CD4-positive, alpha-beta memory T cell (primary cell): ENCODE measurements around the gene MRPL14. TPM values are rescaled to one million over a fixed set of nuclear protein-coding genes. Genes with fewer than 3 reads are reported as not detected.

Experiments
- CTCF ChIA-PET: fragments of 350-600 bp; sonication (Branson Sonifier 250); formaldehyde crosslinking; loops from one replicate; lab custom pipeline; 2021; ENCODE audit warnings: inconsistent platforms; ENCODE audit not compliant: partially characterized antibody; lab: Charles Lee
- POLR2A ChIA-PET: fragments of 350-600 bp; sonication (Branson Sonifier 250); formaldehyde crosslinking; loops from one replicate; lab custom pipeline; 2021; ENCODE audit not compliant: partially characterized antibody; lab: Charles Lee
- DNase-seq, 5 donors: peaks; one replicate each; pipeline versions ENCODE4 v3.0.0 to v3.0.0-alpha.2; 2020 to 2022; ENCODE audit warnings: mixed read lengths in 1 of 5
- H3K27ac ChIP-seq: one replicate; pipeline ENCODE4 v1.7.0; 2013; ENCODE audit warnings: low read depth, low read length
- H3K27me3 ChIP-seq: 2 replicates; pipeline ENCODE4 v1.7.0; 2013; ENCODE audit warnings: mild to moderate bottlenecking, low read length, moderate library complexity; ENCODE audit not compliant: insufficient read depth
- H3K36me3 ChIP-seq: 2 replicates; pipeline ENCODE4 v1.7.0; 2013; ENCODE audit warnings: mild to moderate bottlenecking, low read length, moderate library complexity; ENCODE audit not compliant: insufficient read depth
- H3K4me1 ChIP-seq: 2 replicates; pipeline ENCODE4 v1.7.0; 2013; ENCODE audit warnings: mild to moderate bottlenecking, low read length, moderate library complexity; ENCODE audit not compliant: insufficient read depth
- H3K4me3 ChIP-seq, 2 donors: one replicate each; pipeline ENCODE4 v1.7.0; 2013; ENCODE audit warnings: low read length in 2 of 2, mild to moderate bottlenecking in 1 of 2
- H3K9me3 ChIP-seq, 2 donors: one replicate each; pipeline ENCODE4 v1.7.0; 2013; ENCODE audit warnings: low read length in 2 of 2, control low read depth in 1 of 2; ENCODE audit not compliant: control insufficient read depth in 1 of 2
- H3K27ac Mint-ChIP-seq, 7 donors: one replicate each; pipeline ENCODE4 v1.8.0; 2020 to 2021; ENCODE audit warnings: mixed read lengths in 7 of 7, mild to moderate bottlenecking in 6 of 7, inconsistent platforms in 3 of 7, moderate library complexity in 3 of 7
- H3K27me3 Mint-ChIP-seq, 2 donors: one replicate each; pipeline ENCODE4 v1.8.0; 2020 to 2021; ENCODE audit warnings: mixed read lengths in 2 of 2
- H3K36me3 Mint-ChIP-seq, 2 donors: one replicate each; pipeline ENCODE4 v1.8.0; 2020 to 2021; ENCODE audit warnings: mixed read lengths in 2 of 2, inconsistent platforms in 1 of 2, mild to moderate bottlenecking in 1 of 2
- H3K4me1 Mint-ChIP-seq, 4 donors: one replicate each; pipeline ENCODE4 v1.8.0; 2020 to 2021; ENCODE audit warnings: mixed read lengths in 4 of 4, mild to moderate bottlenecking in 1 of 4
- H3K4me3 Mint-ChIP-seq, 8 donors: one replicate each; pipeline ENCODE4 v1.8.0; 2020 to 2021; ENCODE audit warnings: mixed read lengths in 8 of 8, mild to moderate bottlenecking in 7 of 8, moderate library complexity in 6 of 8, inconsistent platforms in 3 of 8
- H3K9me3 Mint-ChIP-seq, 8 donors: one replicate each; pipeline ENCODE4 v1.8.0; 2020 to 2021; ENCODE audit warnings: mixed read lengths in 8 of 8, mild to moderate bottlenecking in 5 of 8, inconsistent platforms in 3 of 8, moderate library complexity in 1 of 8
- intact Hi-C: fragments of 100-400 bp; cut with micrococcal nuclease; formaldehyde crosslinking; loops from one replicate; pipeline ENCODE4 v1.15.1; 2023
- polyA plus RNA-seq, 2 donors: library from polyadenylated mRNA; unstranded; fragments of 300-500 nt; fragmentation: Illumina TruSeq; gene quantifications; one replicate each; pipeline ENCODE4 v1.2.3, GENCODE V29; 2021
- total RNA-seq, 2 experiments: library from RNA; stranded (reverse); gene quantifications; one replicate each; pipeline ENCODE4 v1.2.3, GENCODE V29; 2021

MRPL14 gene
- total and polyA plus RNA-seq, 4 experiments from 2014 or later, result 21.7 to 123 (median 63.4) TPM

GRCh38 chr6:44133981-44134711 is 6.9 kb upstream of the MRPL14 start:
- peaks cover 4 to 33% (median 26%) of the 10 kb centered on the region in 4 donors for H3K4me1 Mint-ChIP-seq
- CTCF ChIA-PET, result interaction anchor here (1.0 kb wide), 1 partner anchor 103 kb away, joined by 3 read pairs; no protein-coding TSS in a partner anchor
- no peaks in the 10 kb centered on the region for H3K9me3 Mint-ChIP-seq
- Histone ChIP-seq H3K27me3 (no peaks in the 10 kb centered on the region), H3K36me3 (no peaks in the 10 kb centered on the region), H3K4me3 (no peak overlapping the region), H3K27ac (no peak overlapping the region), H3K4me1 (peaks cover 4% of the 10 kb centered on the region), H3K9me3 (no peaks in the 10 kb centered on the region)
- peaks cover 18 to 27% of the 10 kb centered on the region in 2 donors for H3K36me3 Mint-ChIP-seq
- peak overlapping the region in 2 of 7 donors; percentile 42 to 48 for H3K27ac Mint-ChIP-seq
- no peaks in the 10 kb centered on the region for H3K27me3 Mint-ChIP-seq
- intact Hi-C loops, result no loop called here
- POLR2A ChIA-PET, result no interaction called here
- H3K4me3 Mint-ChIP-seq, result no peak overlapping the region
- no peak for DNase-seq

- Mint-ChIP-seq H3K36me3 (peaks cover 18 to 25% of the 10 kb centered on the region in 2 donors), H3K4me3 (no peak overlapping the region), H3K4me1 (peaks cover 9 to 40% (median 27%) of the 10 kb centered on the region in 4 donors), H3K27me3 (no peaks in the 10 kb centered on the region), H3K9me3 (no peaks in the 10 kb centered on the region), H3K27ac (peak overlapping the region in 2 of 7 donors; percentile 13 to 48)
- Histone ChIP-seq H3K36me3 (no peaks in the 10 kb centered on the region), H3K9me3 (no peaks in the 10 kb centered on the region), H3K27ac (no peak overlapping the region), H3K4me1 (peaks cover 13% of the 10 kb centered on the region), H3K27me3 (no peaks in the 10 kb centered on the region), H3K4me3 (no peak overlapping the region)
- CTCF ChIA-PET, result interaction anchor here (1.0 to 1.4 kb wide), 2 partner anchors 17 to 104 kb away, joined by 3 read pairs; no protein-coding TSS in a partner anchor
- POLR2A ChIA-PET, result no interaction called here
- intact Hi-C loops, result no loop called here
- DNase-seq, result no peak
These were observed 6.0 kb upstream of the MRPL14 start for GRCh38 chr6:44133003-44133931.

- no peak overlapping the region for H3K4me3 ChIP-seq
- H3K9me3 ChIP-seq, result no peaks in the 10 kb centered on the region
- no peaks in the 10 kb centered on the region for H3K9me3 Mint-ChIP-seq
- intact Hi-C loops, result no loop called here
- no peaks in the 10 kb centered on the region for H3K36me3 ChIP-seq
- H3K27me3 Mint-ChIP-seq, result no peaks in the 10 kb centered on the region
- H3K4me1 Mint-ChIP-seq, result peaks cover 10 to 41% (median 27%) of the 10 kb centered on the region in 4 donors
- peaks cover 18 to 24% of the 10 kb centered on the region in 2 donors for H3K36me3 Mint-ChIP-seq
- ChIA-PET CTCF (interaction anchor here (0.8 to 1.4 kb wide), 3 partner anchors 16 to 126 kb away, joined by 3 read pairs; no protein-coding TSS in a partner anchor), POLR2A (no interaction called here)
- H3K27ac Mint-ChIP-seq, result peak overlapping the region in 3 of 7 donors; percentile 18 to 26 (median 19)
- H3K27me3 ChIP-seq, result no peaks in the 10 kb centered on the region
- H3K27ac ChIP-seq, result no peak overlapping the region
- peaks cover 15% of the 10 kb centered on the region for H3K4me1 ChIP-seq
- no peak for DNase-seq
- H3K4me3 Mint-ChIP-seq, result no peak overlapping the region
These were observed 5.2 kb upstream of the MRPL14 start for GRCh38 chr6:44132476-44132875.

- CTCF ChIA-PET, result interaction anchor here (0.6 to 1.6 kb wide), 7 partner anchors 15 to 127 kb away, joined by 3 to 6 read pairs (median 3); no protein-coding TSS in a partner anchor
- Histone ChIP-seq H3K4me1 (peaks cover 15% of the 10 kb centered on the region), H3K36me3 (no peaks in the 10 kb centered on the region), H3K27me3 (no peaks in the 10 kb centered on the region), H3K4me3 (no peak overlapping the region), H3K9me3 (no peaks in the 10 kb centered on the region), H3K27ac (no peak overlapping the region)
- peaks cover 18% of the 10 kb centered on the region in 2 donors for H3K36me3 Mint-ChIP-seq
- no peak for DNase-seq
- H3K4me3 Mint-ChIP-seq, result peak overlapping the region in 1 of 8 donors; percentile 0
- no peaks in the 10 kb centered on the region for H3K27me3 Mint-ChIP-seq
- peaks cover 10 to 41% (median 28%) of the 10 kb centered on the region in 4 donors for H3K4me1 Mint-ChIP-seq
- H3K9me3 Mint-ChIP-seq, result no peaks in the 10 kb centered on the region
- peak overlapping the region in 2 of 7 donors; percentile 19 to 37 for H3K27ac Mint-ChIP-seq
- intact Hi-C loops, result no loop called here
- POLR2A ChIA-PET, result no interaction called here
These were observed 4.6 kb upstream of the MRPL14 start for GRCh38 chr6:44131892-44132291.

- H3K4me3 Mint-ChIP-seq, result peak overlapping the region in 7 of 8 donors; percentile 58 to 80 (median 66)
- peaks cover 22 to 59% (median 43%) of the 10 kb centered on the region in 4 donors for H3K4me1 Mint-ChIP-seq
- POLR2A ChIA-PET, result interaction anchor here (2.6 kb wide), 1 partner anchor 117 kb away, joined by 12 read pairs; the partner anchor contains the start of gene HSP90AB1
- H3K9me3 Mint-ChIP-seq, result peaks cover 0 to 2% (median 0%) of the 10 kb centered on the region in 8 donors
- Histone ChIP-seq H3K4me1 (peaks cover 32% of the 10 kb centered on the region), H3K36me3 (no peaks in the 10 kb centered on the region), H3K4me3 (no peak overlapping the region), H3K27me3 (no peaks in the 10 kb centered on the region), H3K27ac (no peak overlapping the region), H3K9me3 (no peaks in the 10 kb centered on the region)
- H3K27me3 Mint-ChIP-seq, result no peaks in the 10 kb centered on the region
- peak overlapping the region in 6 of 7 donors; percentile 15 to 94 (median 65) for H3K27ac Mint-ChIP-seq
- intact Hi-C loops, result no loop called here
- CTCF ChIA-PET, result interaction anchor here (0.8 to 2.5 kb wide), 2 partner anchors 14 to 32 kb away, joined by 3 to 8 read pairs; no protein-coding TSS in a partner anchor
- H3K36me3 Mint-ChIP-seq, result peaks cover 3 to 11% of the 10 kb centered on the region in 2 donors
- DNase-seq, result no peak
These were observed 2.6 kb upstream of the MRPL14 start for GRCh38 chr6:44129841-44130322.

GRCh38 chr6:44128020-44128917 is 1.0 kb upstream of the MRPL14 start:
- peak overlapping the region in 6 of 7 donors; percentile 47 to 94 (median 74) for H3K27ac Mint-ChIP-seq
- peaks cover 48% of the 10 kb centered on the region for H3K4me1 ChIP-seq
- peak in 2 of 5 donors; percentile 14 to 21 for DNase-seq
- H3K9me3 ChIP-seq, result no peaks in the 10 kb centered on the region
- H3K4me3 Mint-ChIP-seq, result peak overlapping the region; percentile 76 to 96 (median 78)
- peak overlapping the region in 1 of 2 donors; percentile 72 for H3K4me3 ChIP-seq
- ChIA-PET POLR2A (interaction anchor here (1.3 to 2.6 kb wide), 2 partner anchors 15 to 119 kb away, joined by 3 to 12 read pairs; partner anchors contain the start of gene HSP90AB1), CTCF (interaction anchor here (0.7 to 2.5 kb wide), 3 partner anchors 30 to 515 kb away, joined by 3 to 8 read pairs (median 3); no protein-coding TSS in a partner anchor)
- H3K36me3 ChIP-seq, result no peaks in the 10 kb centered on the region
- peaks cover 38 to 72% (median 54%) of the 10 kb centered on the region in 4 donors for H3K4me1 Mint-ChIP-seq
- H3K27me3 ChIP-seq, result no peaks in the 10 kb centered on the region
- no peaks in the 10 kb centered on the region for H3K27me3 Mint-ChIP-seq
- intact Hi-C loops, result no loop called here
- H3K27ac ChIP-seq, result peak overlapping the region; percentile 60
- H3K9me3 Mint-ChIP-seq, result peaks cover 0 to 2% (median 0%) of the 10 kb centered on the region in 8 donors
- H3K36me3 Mint-ChIP-seq, result peaks cover 0 to 6% of the 10 kb centered on the region in 2 donors
